Measurements from ENCODE around the gene DUOX2. TPM values are rescaled to one million over a fixed set of nuclear protein-coding genes. Genes with fewer than 3 reads are reported as not detected.
A peak's percentile ranks its signal among the peaks of the same experiment; 100 is the strongest.

DUOX2 gene
- total and polyA plus RNA-seq, 2 donors from 2014 or later: 0.26 to 0.28 TPM

GRCh38 chr15:45150481-45150880 lies 36.5 kb upstream of the DUOX2 start:
- peak in 1 of 5 donors; percentile 46 for DNase-seq
- Histone ChIP-seq H3K4me1 (ENCODE audit: control insufficient read depth in 2 of 3, insufficient read depth in 2 of 3, low read depth in 1 of 3, low read length in 3 of 3) (no peaks in the 10 kb centered on the region), H3K4me3 (ENCODE audit: low read length in 3 of 3) (no peak overlapping the region), H3K27me3 (ENCODE audit: control insufficient read depth, insufficient read depth, low read length) (no peaks in the 10 kb centered on the region), H3K9me3 (ENCODE audit: control insufficient read depth in 2 of 3, insufficient read depth in 1 of 3, low read length in 3 of 3) (no peaks in the 10 kb centered on the region), H3K27ac (ENCODE audit: low read depth in 2 of 2, low read length in 2 of 2) (no peak overlapping the region), H3K36me3 (ENCODE audit: control insufficient read depth in 2 of 3, insufficient read depth in 3 of 3, low read length in 3 of 3) (no peaks in the 10 kb centered on the region), H3K9ac (ENCODE audit: low read length in 3 of 3) (no peak overlapping the region)
- no peak for FAIRE-seq
- no peak for TF ChIP-seq CTCF (IDR thresholded peaks at IDR 0.05; ENCODE audit: borderline replicate concordance, extremely low read depth, insufficient read depth)
- intact Hi-C loops (cut with DNase I): no loop called here

- H3K27me3 ChIP-seq (ENCODE audit: control insufficient read depth, insufficient read depth, low read length): no peaks in the 10 kb centered on the region
- no peak for TF ChIP-seq CTCF (IDR thresholded peaks at IDR 0.05; ENCODE audit: borderline replicate concordance, extremely low read depth, insufficient read depth)
- intact Hi-C loops (cut with DNase I): no loop called here
- H3K27ac ChIP-seq (ENCODE audit: low read depth in 2 of 2, low read length in 2 of 2): no peak overlapping the region
- FAIRE-seq (no peak), DNase-seq (no peak)
- no peaks in the 10 kb centered on the region for H3K4me1 ChIP-seq (ENCODE audit: control insufficient read depth in 2 of 3, insufficient read depth in 2 of 3, low read depth in 1 of 3, low read length in 3 of 3)
- H3K36me3 ChIP-seq (ENCODE audit: control insufficient read depth in 2 of 3, insufficient read depth in 3 of 3, low read length in 3 of 3): no peaks in the 10 kb centered on the region
- H3K9me3 ChIP-seq (ENCODE audit: control insufficient read depth in 2 of 3, insufficient read depth in 1 of 3, low read length in 3 of 3): no peaks in the 10 kb centered on the region
- no peak overlapping the region for H3K4me3 ChIP-seq (ENCODE audit: low read length in 3 of 3)
- H3K9ac ChIP-seq (ENCODE audit: low read length in 3 of 3): no peak overlapping the region
These were observed 35.1 kb upstream of the DUOX2 start for GRCh38 chr15:45149060-45149459.

- Histone ChIP-seq H3K4me1 (ENCODE audit: control insufficient read depth in 2 of 3, insufficient read depth in 2 of 3, low read depth in 1 of 3, low read length in 3 of 3) (no peaks in the 10 kb centered on the region), H3K9me3 (ENCODE audit: control insufficient read depth in 2 of 3, insufficient read depth in 1 of 3, low read length in 3 of 3) (no peaks in the 10 kb centered on the region), H3K27me3 (ENCODE audit: control insufficient read depth, insufficient read depth, low read length) (no peaks in the 10 kb centered on the region), H3K9ac (ENCODE audit: low read length in 3 of 3) (no peak overlapping the region), H3K36me3 (ENCODE audit: control insufficient read depth in 2 of 3, insufficient read depth in 3 of 3, low read length in 3 of 3) (no peaks in the 10 kb centered on the region), H3K4me3 (ENCODE audit: low read length in 3 of 3) (no peak overlapping the region), H3K27ac (ENCODE audit: low read depth in 2 of 2, low read length in 2 of 2) (no peak overlapping the region)
- FAIRE-seq: no peak
- TF ChIP-seq CTCF (IDR thresholded peaks at IDR 0.05; ENCODE audit: borderline replicate concordance, extremely low read depth, insufficient read depth): no peak
- intact Hi-C loops (cut with DNase I): no loop called here
- no peak for DNase-seq
These were observed 34.4 kb upstream of the DUOX2 start for GRCh38 chr15:45148076-45149059.

Data from kidney (tissue), 14 donors.